Ishikawa (cell line): Measurements from ENCODE around the gene ARHGAP40.

Experiments
- CEBPB ChIP-seq: IDR thresholded peaks from 2 replicates; pipeline ENCODE4 v1.6.1; 2012
- CREB1 ChIP-seq: IDR thresholded peaks from 2 replicates; pipeline ENCODE4 v1.6.1; 2012; ENCODE audit warnings: low read depth
- EGR1 ChIP-seq: IDR thresholded peaks from 2 replicates; pipeline ENCODE4 v1.6.1; 2012
- EP300 ChIP-seq: IDR thresholded peaks from 2 replicates; pipeline ENCODE4 v1.6.1; 2012; ENCODE audit warnings: borderline replicate concordance
- FOXM1 ChIP-seq: IDR thresholded peaks from 2 replicates; pipeline ENCODE4 v1.6.1; 2012; ENCODE audit warnings: low read depth, borderline replicate concordance
- NFIC ChIP-seq: IDR thresholded peaks from 2 replicates; pipeline ENCODE4 v1.6.1; 2012
- TAF1 ChIP-seq: IDR thresholded peaks from 2 replicates; pipeline ENCODE4 v1.6.1; 2012; ENCODE audit warnings: low read depth, mild to moderate bottlenecking
- TEAD4 ChIP-seq: IDR thresholded peaks from 2 replicates; pipeline ENCODE4 v1.6.1; 2012
- YY1 ChIP-seq: IDR thresholded peaks from 2 replicates; pipeline ENCODE4 v1.6.1; 2012; ENCODE audit warnings: low read depth
- ZBTB7A ChIP-seq: IDR thresholded peaks from 2 replicates; pipeline ENCODE4 v1.6.1; 2012; ENCODE audit warnings: low read depth
- TF ChIP-seq, protein P1 (sequence below): IDR thresholded peaks from 2 replicates; pipeline ENCODE4 v1.6.1; 2012
- TF ChIP-seq, protein P2 (sequence below): IDR thresholded peaks from 2 replicates; pipeline ENCODE4 v1.6.1; 2012; ENCODE audit warnings: low read depth, mild to moderate bottlenecking
- TF ChIP-seq, protein P3 (sequence below): IDR thresholded peaks from 2 replicates; pipeline ENCODE4 v1.6.1; 2012

DNA sequence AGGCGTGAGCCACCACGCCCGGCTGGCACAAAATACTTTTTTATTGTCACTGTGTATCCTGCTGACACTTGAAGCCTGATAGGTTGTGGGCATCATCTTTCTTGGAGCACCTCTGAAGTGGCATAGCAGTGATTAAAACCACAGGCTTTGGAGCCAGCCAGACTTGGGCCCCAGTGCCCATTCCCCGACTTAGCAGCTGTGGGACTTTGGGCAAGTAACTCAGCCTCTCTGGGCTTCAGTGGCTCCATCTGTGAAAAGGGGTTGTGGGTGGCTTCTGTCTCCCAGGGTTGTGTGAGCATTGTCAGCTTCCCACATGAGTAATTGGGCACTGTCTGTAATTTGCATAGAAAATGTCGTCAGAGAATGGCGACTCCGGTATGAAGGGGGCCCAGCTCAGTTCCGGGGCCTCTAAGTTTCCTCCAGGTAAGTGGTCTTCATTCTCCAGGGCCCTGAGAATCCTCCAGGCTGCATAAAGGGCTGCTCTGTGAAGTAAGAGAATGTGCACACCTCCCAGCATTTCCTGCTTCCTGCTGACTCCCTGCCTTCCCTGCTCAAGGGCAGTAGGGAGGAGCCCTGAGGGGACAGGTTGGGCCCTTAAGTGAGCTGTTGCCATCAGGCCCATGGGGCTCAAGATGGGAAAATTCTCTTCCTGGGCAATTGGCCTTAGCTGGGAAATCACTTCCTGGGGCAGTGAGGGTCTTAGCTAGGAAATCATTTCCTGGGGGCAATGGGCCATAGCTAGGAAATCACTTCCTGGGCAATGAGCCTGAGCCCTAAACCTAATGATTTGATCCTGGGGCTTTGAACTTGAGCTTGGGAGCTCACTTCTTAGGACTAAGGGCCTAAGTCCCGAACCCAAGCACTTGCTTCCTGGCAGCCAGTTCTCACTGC is 27.2 kb downstream of the ARHGAP40 start:
- no peak for TF ChIP-seq YY1
- TF ChIP-seq TEAD4, result no peak
- TF ChIP-seq, protein P1, sequence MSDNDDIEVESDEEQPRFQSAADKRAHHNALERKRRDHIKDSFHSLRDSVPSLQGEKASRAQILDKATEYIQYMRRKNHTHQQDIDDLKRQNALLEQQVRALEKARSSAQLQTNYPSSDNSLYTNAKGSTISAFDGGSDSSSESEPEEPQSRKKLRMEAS, result no peak
- TF ChIP-seq, protein P2, sequence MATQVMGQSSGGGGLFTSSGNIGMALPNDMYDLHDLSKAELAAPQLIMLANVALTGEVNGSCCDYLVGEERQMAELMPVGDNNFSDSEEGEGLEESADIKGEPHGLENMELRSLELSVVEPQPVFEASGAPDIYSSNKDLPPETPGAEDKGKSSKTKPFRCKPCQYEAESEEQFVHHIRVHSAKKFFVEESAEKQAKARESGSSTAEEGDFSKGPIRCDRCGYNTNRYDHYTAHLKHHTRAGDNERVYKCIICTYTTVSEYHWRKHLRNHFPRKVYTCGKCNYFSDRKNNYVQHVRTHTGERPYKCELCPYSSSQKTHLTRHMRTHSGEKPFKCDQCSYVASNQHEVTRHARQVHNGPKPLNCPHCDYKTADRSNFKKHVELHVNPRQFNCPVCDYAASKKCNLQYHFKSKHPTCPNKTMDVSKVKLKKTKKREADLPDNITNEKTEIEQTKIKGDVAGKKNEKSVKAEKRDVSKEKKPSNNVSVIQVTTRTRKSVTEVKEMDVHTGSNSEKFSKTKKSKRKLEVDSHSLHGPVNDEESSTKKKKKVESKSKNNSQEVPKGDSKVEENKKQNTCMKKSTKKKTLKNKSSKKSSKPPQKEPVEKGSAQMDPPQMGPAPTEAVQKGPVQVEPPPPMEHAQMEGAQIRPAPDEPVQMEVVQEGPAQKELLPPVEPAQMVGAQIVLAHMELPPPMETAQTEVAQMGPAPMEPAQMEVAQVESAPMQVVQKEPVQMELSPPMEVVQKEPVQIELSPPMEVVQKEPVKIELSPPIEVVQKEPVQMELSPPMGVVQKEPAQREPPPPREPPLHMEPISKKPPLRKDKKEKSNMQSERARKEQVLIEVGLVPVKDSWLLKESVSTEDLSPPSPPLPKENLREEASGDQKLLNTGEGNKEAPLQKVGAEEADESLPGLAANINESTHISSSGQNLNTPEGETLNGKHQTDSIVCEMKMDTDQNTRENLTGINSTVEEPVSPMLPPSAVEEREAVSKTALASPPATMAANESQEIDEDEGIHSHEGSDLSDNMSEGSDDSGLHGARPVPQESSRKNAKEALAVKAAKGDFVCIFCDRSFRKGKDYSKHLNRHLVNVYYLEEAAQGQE, result no peak
- TF ChIP-seq EP300, result no peak
- no peak for TF ChIP-seq ZBTB7A
- TF ChIP-seq TAF1, result no peak
- TF ChIP-seq CREB1, result no peak
- TF ChIP-seq EGR1, result no peak
- TF ChIP-seq CEBPB, result no peak
- TF ChIP-seq, protein P3, sequence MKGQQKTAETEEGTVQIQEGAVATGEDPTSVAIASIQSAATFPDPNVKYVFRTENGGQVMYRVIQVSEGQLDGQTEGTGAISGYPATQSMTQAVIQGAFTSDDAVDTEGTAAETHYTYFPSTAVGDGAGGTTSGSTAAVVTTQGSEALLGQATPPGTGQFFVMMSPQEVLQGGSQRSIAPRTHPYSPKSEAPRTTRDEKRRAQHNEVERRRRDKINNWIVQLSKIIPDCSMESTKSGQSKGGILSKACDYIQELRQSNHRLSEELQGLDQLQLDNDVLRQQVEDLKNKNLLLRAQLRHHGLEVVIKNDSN, result no peak
- no peak for TF ChIP-seq FOXM1
- TF ChIP-seq NFIC, result no peak
